Measurements from ENCODE around the gene TMEM233.

- TF ChIP-seq CTCF (conservative IDR thresholded peaks at IDR 0.05), result no peak
- TF ChIP-seq ZFX (IDR thresholded peaks at IDR 0.05), result no peak
Measured at GRCh38 chr12:119678459-119678858, 84.9 kb downstream of the TMEM233 start.
